K562 (cell line): Measurements from ENCODE around the gene FDX2. TPM values are rescaled to one million over a fixed set of nuclear protein-coding genes. Genes with fewer than 3 reads are reported as not detected.
A peak's percentile ranks its signal among the peaks of the same experiment; 100 is the strongest.

ENCODE experiments used
- ATF2 ChIP-seq: sonication (generic); formaldehyde crosslinking; IDR thresholded peaks from 2 replicates; pipeline ENCODE4 v1.8.1; 2022; ENCODE audit warnings: missing genetic modification reagents
- GATA2 ChIP-seq: sonication (generic); formaldehyde crosslinking; IDR thresholded peaks from 2 replicates; pipeline ENCODE4 v1.4.0; 2020; ENCODE audit warnings: mild to moderate bottlenecking, missing genetic modification reagents
- GTF2F1 ChIP-seq: IDR thresholded peaks from 2 replicates; pipeline ENCODE4 v1.6.1; 2011; ENCODE audit warnings: low read depth, low read length, improper control_type of control experiment
- KDM4B ChIP-seq, 2 experiments: fragments of 450-650 bp in 1 of 2; sonication (generic) in 1 of 2; IDR thresholded peaks; 2 replicates each; pipeline ENCODE4 v1.6.1; 2016 to 2017; ENCODE audit warnings: borderline replicate concordance in 2 of 2, antibody characterized with exemption in 1 of 2, low read depth in 1 of 2, mild to moderate bottlenecking in 1 of 2
- NFE2 ChIP-seq: IDR thresholded peaks from 2 replicates; pipeline ENCODE4 v1.6.1; 2014; ENCODE audit warnings: antibody characterized with exemption, low read depth
- OTX1 ChIP-seq: fragments of 450-650 bp; formaldehyde crosslinking; IDR thresholded peaks from 2 replicates; pipeline ENCODE4 v1.4.0; 2022; ENCODE audit warnings: mild to moderate bottlenecking
- PHB ChIP-seq: fragments of 250-450 bp; sonication (Bioruptor Pico); IDR thresholded peaks from 2 replicates; pipeline ENCODE4 v1.5.0; 2021
- POLR3G ChIP-seq: IDR thresholded peaks from 2 replicates; pipeline ENCODE4 v1.6.1; 2011; ENCODE audit not compliant: insufficient read length, insufficient replicate concordance; ENCODE audit errors: extremely low read depth
- SAP30 ChIP-seq: fragments of 200-600 bp; sonication (generic); IDR thresholded peaks from 2 replicates; pipeline ENCODE4 v1.6.1; 2012; ENCODE audit warnings: borderline replicate concordance, low read depth, mild to moderate bottlenecking, moderate library complexity, low read length, control low read depth, inconsistent platforms; ENCODE audit not compliant: insufficient read depth, poor library complexity, severe bottlenecking
- UBTF ChIP-seq, 2 experiments: IDR thresholded peaks; 2 replicates each; pipeline ENCODE4 v1.6.1; 2012; ENCODE audit warnings: improper control_type of control experiment in 2 of 2, low read depth in 2 of 2, low read length in 2 of 2, borderline replicate concordance in 1 of 2
- XRCC5 ChIP-seq: fragments of 200-400 bp; formaldehyde crosslinking; IDR thresholded peaks from 2 replicates; pipeline ENCODE4 v1.6.1; 2017; ENCODE audit warnings: low read depth, mild to moderate bottlenecking, low read length
- ZBTB17 ChIP-seq: fragments of 450-650 bp; formaldehyde crosslinking; IDR thresholded peaks from 2 replicates; pipeline ENCODE4 v1.4.0; 2020; ENCODE audit warnings: mild to moderate bottlenecking
- ZMIZ1 ChIP-seq, 2 experiments: fragments of 150-350 bp in 1 of 2; IDR thresholded peaks; 2 replicates each; pipeline ENCODE4 v1.6.1; 2012 to 2016; ENCODE audit warnings: low read depth in 2 of 2, low read length in 2 of 2, mild to moderate bottlenecking in 1 of 2, moderate library complexity in 1 of 2
- ZNF408 ChIP-seq: fragments of 250-450 bp; sonication (Bioruptor Pico); IDR thresholded peaks from 2 replicates; pipeline ENCODE4 v1.4.0; 2020; ENCODE audit warnings: low read depth, mild to moderate bottlenecking, moderate library complexity
- polyA plus RNA-seq, 8 experiments: library from polyadenylated mRNA; depleted of rRNA in 4 of 8; stranded (reverse) in 5 of 8; unstranded in 3 of 8; fragments of >200 nt; fragmentation: Nextera tagmentation in 2 of 8; fragmentation: Illumina TruSeq in 1 of 8; extraction: Ambion mirVana in 2 of 8; extraction: Trizol in 1 of 8; gene quantifications; 2 replicates each; pipeline versions ENCODE4 v1.2.1 to v1.2.3, GENCODE V29; 2011 to 2014; ENCODE audit warnings: inconsistent platforms in 1 of 8, missing spikeins in 1 of 8
- total RNA-seq, 7 experiments: library from RNA; depleted of rRNA in 6 of 7; stranded (reverse); fragments of >200 nt in 6 of 7; fragmentation: Illumina TruSeq in 2 of 7; extraction: Trizol in 2 of 7; gene quantifications; 2 replicates each; pipeline versions ENCODE4 v1.2.1 to v1.2.3, GENCODE V29; 2011 to 2021; ENCODE audit warnings: low replicate concordance in 1 of 7
- TF ChIP-seq, protein P1 (sequence below): fragments of 450-650 bp; formaldehyde crosslinking; IDR thresholded peaks from 2 replicates; pipeline ENCODE4 v1.4.0; 2022; ENCODE audit warnings: mild to moderate bottlenecking, moderate library complexity

FDX2 gene
- total and polyA plus RNA-seq, 9 of the 15 experiments (the other 6 are each of a cell fraction or from before 2014, with no cell fraction given), result 2.5 to 49.8 (median 29.7) TPM

DNA sequence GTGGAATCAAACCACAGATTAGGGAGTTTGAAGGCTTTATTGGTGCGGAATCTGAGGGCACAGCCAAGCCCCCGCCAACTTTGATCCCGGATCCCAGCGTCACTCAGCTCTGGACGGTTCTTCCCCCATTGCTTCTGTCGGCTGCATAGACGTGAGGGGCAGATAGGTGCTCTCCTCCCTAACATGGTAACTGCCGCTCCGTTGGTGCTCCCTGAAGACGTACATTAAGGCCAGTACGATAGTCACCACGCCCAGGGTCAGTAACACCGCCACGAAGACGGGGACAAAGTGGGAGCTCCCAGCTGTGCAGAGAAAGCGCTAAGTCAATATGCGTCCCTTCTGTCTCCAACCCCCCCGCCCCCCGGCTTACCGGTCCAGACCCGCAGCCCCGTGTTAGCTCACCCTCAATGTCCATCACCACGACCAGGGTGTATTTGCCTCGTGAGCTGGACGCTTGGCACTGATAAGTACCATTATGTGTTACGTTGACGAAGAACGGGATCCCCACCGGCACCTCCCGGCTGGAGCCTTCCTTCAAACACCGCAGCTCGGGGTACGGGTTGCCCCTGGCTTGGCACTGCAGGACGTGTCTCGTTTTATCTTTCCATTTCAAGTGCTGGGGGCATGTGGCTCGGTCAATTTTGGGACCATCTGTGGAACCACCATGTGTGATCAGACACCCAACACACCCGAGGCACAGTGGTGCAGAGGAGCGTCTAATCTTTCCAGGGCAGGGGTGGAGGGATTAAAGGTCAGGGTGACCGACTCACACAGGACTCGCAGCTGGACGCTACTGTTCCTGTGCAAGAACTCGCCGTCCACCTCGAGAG is 18.2 kb upstream of the FDX2 start (continued):
- TF ChIP-seq NFE2 (no peak), XRCC5 (no peak), ZBTB17 (CRISPR knock-in tag) (no peak), SAP30 (peak; percentile 68), PHB (CRISPR knock-in tag) (no peak), KDM4B (IDR thresholded peaks at IDR 0.05; ENCODE audit: borderline replicate concordance in 2 of 2, low read depth in 1 of 2) (no peak), OTX1 (CRISPR knock-in tag) (no peak), GTF2F1 (no peak), UBTF (IDR thresholded peaks at IDR 0.05; ENCODE audit: borderline replicate concordance in 1 of 2, low read depth in 2 of 2, low read length in 2 of 2) (no peak), GATA2 (peak; percentile 63), POLR3G (no peak), ZNF408 (CRISPR knock-in tag) (no peak), ATF2 (CRISPR knock-in tag) (no peak), ZMIZ1 (IDR thresholded peaks at IDR 0.05; ENCODE audit: low read depth in 2 of 2, low read length in 2 of 2) (no peak; a peak in 1 of 4 replicates)
- TF ChIP-seq, protein P1, sequence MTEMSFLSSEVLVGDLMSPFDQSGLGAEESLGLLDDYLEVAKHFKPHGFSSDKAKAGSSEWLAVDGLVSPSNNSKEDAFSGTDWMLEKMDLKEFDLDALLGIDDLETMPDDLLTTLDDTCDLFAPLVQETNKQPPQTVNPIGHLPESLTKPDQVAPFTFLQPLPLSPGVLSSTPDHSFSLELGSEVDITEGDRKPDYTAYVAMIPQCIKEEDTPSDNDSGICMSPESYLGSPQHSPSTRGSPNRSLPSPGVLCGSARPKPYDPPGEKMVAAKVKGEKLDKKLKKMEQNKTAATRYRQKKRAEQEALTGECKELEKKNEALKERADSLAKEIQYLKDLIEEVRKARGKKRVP (CRISPR knock-in tag), result no peak
